DLD1 (cell line): ENCODE data around the gene RMI1.
"Not testable (repeated sequence)": the region's sequence is repeated elsewhere in the genome, so short reads cannot be mapped to it uniquely, and the experiment has no call there.

Source experiments
- in situ Hi-C: cut with HindIII; loops from 2 replicates; pipeline ENCODE4 v1.10.0; 2017; ENCODE audit warnings: low sequenced_read_pairs

RMI1 gene

DNA sequence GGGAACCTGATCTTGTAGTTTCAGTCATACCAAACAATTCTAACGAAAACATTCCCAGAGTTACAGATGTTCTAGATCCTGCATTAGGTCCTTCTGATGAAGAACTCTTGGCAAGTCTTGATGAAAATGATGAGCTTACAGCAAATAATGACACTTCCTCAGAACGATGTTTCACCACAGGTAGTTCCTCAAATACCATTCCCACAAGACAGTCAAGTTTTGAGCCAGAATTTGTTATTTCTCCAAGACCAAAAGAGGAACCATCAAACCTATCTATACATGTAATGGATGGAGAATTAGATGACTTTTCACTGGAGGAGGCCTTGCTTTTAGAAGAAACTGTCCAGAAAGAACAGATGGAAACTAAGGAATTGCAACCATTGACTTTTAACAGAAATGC, 21.0 kb downstream of the RMI1 start:
- in situ Hi-C loops: no loop called here

DNA sequence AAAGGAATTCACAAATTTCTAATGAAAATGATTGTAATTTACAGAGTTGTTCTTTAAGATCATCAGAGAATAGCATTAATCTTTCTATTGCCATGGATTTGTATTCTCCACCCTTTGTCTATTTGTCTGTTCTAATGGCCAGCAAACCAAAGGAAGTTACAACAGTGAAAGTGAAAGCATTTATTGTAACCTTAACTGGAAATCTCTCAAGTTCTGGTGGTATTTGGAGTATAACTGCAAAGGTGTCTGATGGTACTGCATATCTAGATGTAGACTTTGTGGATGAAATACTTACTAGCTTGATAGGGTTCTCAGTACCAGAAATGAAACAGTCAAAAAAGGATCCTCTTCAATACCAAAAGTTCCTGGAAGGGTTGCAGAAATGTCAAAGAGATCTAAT, 21.7 kb downstream of the RMI1 start:
- in situ Hi-C loops: no loop called here

GRCh38 chr9:84003246-84003645, 22.6 kb downstream of the RMI1 start:
- in situ Hi-C loops: no loop called here

GRCh38 chr9:84007662-84008061, 27.1 kb downstream of the RMI1 start:
- in situ Hi-C loops: no loop called here

GRCh38 chr9:84024041-84024575, 43.5 kb downstream of the RMI1 start:
- in situ Hi-C loops: no loop called here

- in situ Hi-C loops: no loop called here
Measured at GRCh38 chr9:84027201-84027600, 46.6 kb downstream of the RMI1 start.

- in situ Hi-C loops: no loop called here
Measured at GRCh38 chr9:84031534-84031933, 50.9 kb downstream of the RMI1 start.

- in situ Hi-C loops: not testable (repeated sequence)
Measured at GRCh38 chr9:84041857-84042256, 61.3 kb downstream of the RMI1 start.

- in situ Hi-C loops: no loop called here
Measured at GRCh38 chr9:84045481-84046097, 65.0 kb downstream of the RMI1 start.
